Activated naive CD4-positive, alpha-beta T cell treated with anti-CD3 and anti-CD28 coated beads, Interleukin-2, amount 10 ng/mL, durations not matched to agents 7 days and 5 days (primary cell): ENCODE data around the gene SCN1B.

Experiments used
- CTCF ChIA-PET: fragments of 350-600 bp; sonication (Branson Sonifier 250); formaldehyde crosslinking; loops from one replicate; lab custom pipeline; 2021; ENCODE audit warnings: antibody characterized with exemption; lab: Charles Lee
- DNase-seq: peaks from one replicate; pipeline ENCODE4 v3.0.0-alpha.2; 2020
- H3K27ac Mint-ChIP-seq: one replicate; pipeline ENCODE4 v1.8.0; 2021; ENCODE audit warnings: mild to moderate bottlenecking, moderate library complexity, mixed read lengths
- H3K27me3 Mint-ChIP-seq: one replicate; pipeline ENCODE4 v1.8.0; 2021; ENCODE audit warnings: mild to moderate bottlenecking, mixed read lengths
- H3K36me3 Mint-ChIP-seq: one replicate; pipeline ENCODE4 v1.8.0; 2021; ENCODE audit warnings: mixed read lengths
- H3K4me1 Mint-ChIP-seq: one replicate; pipeline ENCODE4 v1.8.0; 2021; ENCODE audit warnings: mixed read lengths
- H3K4me3 Mint-ChIP-seq: one replicate; pipeline ENCODE4 v1.8.0; 2021; ENCODE audit warnings: mild to moderate bottlenecking, moderate library complexity, mixed read lengths
- H3K9me3 Mint-ChIP-seq: one replicate; pipeline ENCODE4 v1.8.0; 2021; ENCODE audit warnings: mixed read lengths

The SCN1B gene

DNA sequence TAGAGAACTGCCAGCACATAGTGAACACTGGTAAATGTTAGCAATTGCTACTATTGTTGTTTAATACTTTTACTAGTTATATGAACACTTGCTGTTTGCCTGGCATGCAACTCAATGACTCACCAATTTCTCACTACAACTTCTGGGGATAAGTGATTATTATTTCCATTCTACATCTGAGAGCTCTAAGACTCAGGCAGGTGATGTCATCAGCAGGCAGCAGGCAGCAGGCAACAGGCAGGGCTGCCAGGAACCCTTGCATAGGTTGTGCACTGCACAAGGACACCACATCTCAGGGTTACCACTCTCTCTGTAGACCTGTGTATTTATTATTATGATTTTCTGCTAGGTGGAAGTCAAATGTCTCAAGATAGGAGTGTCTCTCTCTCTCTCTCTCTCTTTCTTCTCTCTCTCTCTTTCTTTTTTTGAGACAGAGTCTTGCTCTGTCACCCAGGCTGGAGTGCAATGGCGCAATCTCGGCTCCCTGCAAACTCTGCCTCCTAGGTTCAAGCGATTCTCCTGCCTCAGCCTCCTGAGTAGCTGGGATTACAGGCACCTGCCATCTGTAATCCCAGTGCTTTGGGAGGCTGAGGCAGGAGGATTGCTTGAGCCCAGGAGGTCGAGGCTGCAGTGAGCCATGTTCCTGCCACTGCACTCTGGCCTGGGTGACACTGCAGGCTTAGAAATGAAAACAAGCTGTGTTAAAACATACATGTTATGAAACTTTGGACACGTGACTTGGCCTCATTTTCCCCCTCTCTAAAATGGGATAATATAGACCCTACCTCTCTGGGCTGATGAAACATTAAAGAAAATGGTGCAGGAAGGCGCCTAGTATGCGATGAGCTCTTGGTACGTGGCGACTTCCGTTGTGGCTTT, 33.9 kb downstream of the SCN1B start:
- H3K4me1 Mint-ChIP-seq: peaks cover 10% of the 10 kb centered on the region

GRCh38 chr19:35065574-35065973, 35.3 kb downstream of the SCN1B start:
- no peak for DNase-seq
- Mint-ChIP-seq H3K27ac (no peak overlapping the region), H3K36me3 (no peaks in the 10 kb centered on the region), H3K4me3 (no peak overlapping the region), H3K27me3 (peaks cover 12% of the 10 kb centered on the region), H3K9me3 (peaks cover 4% of the 10 kb centered on the region), H3K4me1 (peaks cover 10% of the 10 kb centered on the region)
- CTCF ChIA-PET: interaction anchor here (1.1 to 1.6 kb wide), 2 partner anchors 21 to 22 kb away, joined by 5 to 6 read pairs; no protein-coding TSS in a partner anchor

More for the DNA sequence above, 33.9 kb downstream of the SCN1B start:
- H3K4me3 Mint-ChIP-seq: no peak overlapping the region
- no peaks in the 10 kb centered on the region for H3K36me3 Mint-ChIP-seq
- no peak for DNase-seq
- peak overlapping the region; percentile 25 for H3K27ac Mint-ChIP-seq
- CTCF ChIA-PET: interaction anchor here (0.7 to 1.7 kb wide), 3 partner anchors 9 to 78 kb away, joined by 3 to 6 read pairs (median 6); no protein-coding TSS in a partner anchor
- H3K27me3 Mint-ChIP-seq: peaks cover 16% of the 10 kb centered on the region
- peaks cover 3% of the 10 kb centered on the region for H3K9me3 Mint-ChIP-seq

- Mint-ChIP-seq H3K27ac (no peak overlapping the region), H3K4me1 (peaks cover 10% of the 10 kb centered on the region), H3K36me3 (no peaks in the 10 kb centered on the region), H3K4me3 (no peak overlapping the region), H3K9me3 (peaks cover 5% of the 10 kb centered on the region), H3K27me3 (peaks cover 13% of the 10 kb centered on the region)
- CTCF ChIA-PET: interaction anchor here (0.8 to 3.0 kb wide), 11 partner anchors 14 to 429 kb away, joined by 3 to 39 read pairs (median 6); partner anchors contain the start of gene LGI4
- DNase-seq: no peak
These were observed 35.9 kb downstream of the SCN1B start for GRCh38 chr19:35066121-35066520.

- Mint-ChIP-seq H3K9me3 (peaks cover 5% of the 10 kb centered on the region), H3K36me3 (no peaks in the 10 kb centered on the region), H3K4me1 (peaks cover 10% of the 10 kb centered on the region), H3K4me3 (no peak overlapping the region), H3K27ac (no peak overlapping the region), H3K27me3 (peaks cover 9% of the 10 kb centered on the region)
- DNase-seq: peak; percentile 92
- CTCF ChIA-PET: interaction anchor here (0.6 to 3.0 kb wide), 25 partner anchors 12 to 428 kb away, joined by 3 to 39 read pairs (median 5); partner anchors contain the start of genes FXYD3, FXYD5 and LGI4
These were observed 36.7 kb downstream of the SCN1B start for GRCh38 chr19:35066691-35067563.

GRCh38 chr19:35068941-35069634, 38.8 kb downstream of the SCN1B start:
- CTCF ChIA-PET: interaction anchor here (1.1 to 3.0 kb wide), 4 partner anchors 25 to 73 kb away, joined by 6 to 39 read pairs (median 12); partner anchors contain the start of gene LGI4
- Mint-ChIP-seq H3K27ac (no peak overlapping the region), H3K4me1 (peaks cover 10% of the 10 kb centered on the region), H3K4me3 (no peak overlapping the region), H3K27me3 (peaks cover 8% of the 10 kb centered on the region), H3K9me3 (peaks cover 5% of the 10 kb centered on the region), H3K36me3 (no peaks in the 10 kb centered on the region)
- no peak for DNase-seq

DNA sequence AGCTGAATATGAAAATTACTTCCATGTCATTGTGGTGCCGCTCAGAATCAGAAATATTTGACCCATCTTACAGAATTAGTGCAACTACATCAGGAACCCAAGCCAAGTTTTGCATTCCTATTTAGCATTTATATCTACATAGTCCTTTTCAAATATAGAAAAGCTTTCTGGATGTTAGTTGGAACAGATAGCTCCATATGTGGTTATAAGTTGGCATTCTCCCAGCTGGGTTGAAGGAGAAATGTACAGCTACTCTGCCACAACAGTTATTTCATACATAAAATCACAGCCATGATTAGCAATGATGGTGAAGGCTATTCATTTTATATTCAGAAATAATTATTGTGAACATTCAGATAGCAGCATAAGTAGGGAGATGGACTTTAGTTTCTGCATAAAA, 39.4 kb downstream of the SCN1B start:
- H3K27me3 Mint-ChIP-seq: peaks cover 8% of the 10 kb centered on the region
- H3K36me3 Mint-ChIP-seq: no peaks in the 10 kb centered on the region
- no peak overlapping the region for H3K27ac Mint-ChIP-seq

DNA sequence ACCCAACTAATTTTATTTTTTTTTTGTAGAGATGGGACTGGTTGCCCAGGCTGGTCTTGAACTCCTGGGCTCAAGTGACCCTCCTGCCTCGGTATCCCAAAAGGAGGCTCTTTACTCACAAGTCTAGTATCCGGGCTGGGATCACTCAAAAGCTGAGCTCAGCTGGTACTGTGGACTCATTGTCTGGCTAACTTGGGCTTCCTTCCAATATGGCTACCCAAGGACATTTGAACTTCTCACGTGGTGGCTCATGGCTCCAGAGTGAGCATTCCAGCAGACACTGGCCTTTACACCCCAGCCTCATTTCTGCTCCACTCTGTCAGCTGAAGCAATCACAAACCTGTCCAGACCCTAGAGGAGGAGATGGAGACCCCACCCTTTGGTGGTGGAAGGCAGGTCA, 40.2 kb downstream of the SCN1B start:
- Mint-ChIP-seq H3K4me3 (no peak overlapping the region), H3K27ac (no peak overlapping the region), H3K36me3 (no peaks in the 10 kb centered on the region), H3K27me3 (peaks cover 8% of the 10 kb centered on the region), H3K9me3 (peaks cover 5% of the 10 kb centered on the region), H3K4me1 (peaks cover 10% of the 10 kb centered on the region)
- CTCF ChIA-PET: interaction anchor here (1.1 to 2.5 kb wide), 4 partner anchors 26 to 71 kb away, joined by 6 to 12 read pairs (median 9); no protein-coding TSS in a partner anchor
- no peak for DNase-seq

More for the DNA sequence above, 39.4 kb downstream of the SCN1B start:
- peaks cover 5% of the 10 kb centered on the region for H3K9me3 Mint-ChIP-seq
- H3K4me1 Mint-ChIP-seq: peaks cover 10% of the 10 kb centered on the region
- no peak overlapping the region for H3K4me3 Mint-ChIP-seq
- no peak for DNase-seq
- CTCF ChIA-PET: interaction anchor here (1.1 to 2.5 kb wide), 3 partner anchors 26 to 72 kb away, joined by 6 to 12 read pairs (median 11); no protein-coding TSS in a partner anchor

DNA sequence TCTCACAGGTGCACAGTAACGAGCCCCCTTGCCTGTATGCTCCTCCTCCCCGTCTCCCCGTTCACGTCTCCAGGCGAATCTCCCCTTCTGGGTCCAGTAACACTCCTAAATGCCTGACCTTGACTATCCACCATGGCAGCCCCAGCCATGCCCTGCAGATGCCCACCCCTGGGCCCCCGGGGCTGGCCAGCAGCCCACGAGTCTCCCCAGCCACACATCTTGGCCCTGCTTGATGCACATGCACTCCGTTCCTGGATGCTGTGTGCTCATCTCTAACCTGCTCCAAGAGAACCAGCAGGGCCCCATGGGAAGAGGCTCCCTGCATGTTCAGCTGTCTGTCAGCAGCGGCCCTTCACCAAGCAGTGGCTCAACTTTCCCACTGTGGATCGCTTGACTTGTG, 43.2 kb downstream of the SCN1B start:
- DNase-seq: no peak
- H3K36me3 Mint-ChIP-seq: no peaks in the 10 kb centered on the region
- peaks cover 3% of the 10 kb centered on the region for H3K9me3 Mint-ChIP-seq
- no peak overlapping the region for H3K4me3 Mint-ChIP-seq
- CTCF ChIA-PET: no interaction called here
- peaks cover 20% of the 10 kb centered on the region for H3K27me3 Mint-ChIP-seq
- no peak overlapping the region for H3K27ac Mint-ChIP-seq
- no peaks in the 10 kb centered on the region for H3K4me1 Mint-ChIP-seq

- H3K27ac Mint-ChIP-seq: no peak overlapping the region
- H3K27me3 Mint-ChIP-seq: peaks cover 22% of the 10 kb centered on the region
- H3K4me1 Mint-ChIP-seq: no peaks in the 10 kb centered on the region
- peaks cover 3% of the 10 kb centered on the region for H3K9me3 Mint-ChIP-seq
- CTCF ChIA-PET: no interaction called here
- H3K36me3 Mint-ChIP-seq: no peaks in the 10 kb centered on the region
- no peak for DNase-seq
- H3K4me3 Mint-ChIP-seq: no peak overlapping the region
These were observed 43.7 kb downstream of the SCN1B start for GRCh38 chr19:35073941-35074340.

GRCh38 chr19:35074426-35075201, 44.3 kb downstream of the SCN1B start:
- Mint-ChIP-seq H3K9me3 (peaks cover 3% of the 10 kb centered on the region), H3K36me3 (no peaks in the 10 kb centered on the region), H3K27ac (no peak overlapping the region), H3K27me3 (peaks cover 24% of the 10 kb centered on the region), H3K4me1 (no peaks in the 10 kb centered on the region), H3K4me3 (no peak overlapping the region)
- no peak for DNase-seq
- CTCF ChIA-PET: no interaction called here

DNA sequence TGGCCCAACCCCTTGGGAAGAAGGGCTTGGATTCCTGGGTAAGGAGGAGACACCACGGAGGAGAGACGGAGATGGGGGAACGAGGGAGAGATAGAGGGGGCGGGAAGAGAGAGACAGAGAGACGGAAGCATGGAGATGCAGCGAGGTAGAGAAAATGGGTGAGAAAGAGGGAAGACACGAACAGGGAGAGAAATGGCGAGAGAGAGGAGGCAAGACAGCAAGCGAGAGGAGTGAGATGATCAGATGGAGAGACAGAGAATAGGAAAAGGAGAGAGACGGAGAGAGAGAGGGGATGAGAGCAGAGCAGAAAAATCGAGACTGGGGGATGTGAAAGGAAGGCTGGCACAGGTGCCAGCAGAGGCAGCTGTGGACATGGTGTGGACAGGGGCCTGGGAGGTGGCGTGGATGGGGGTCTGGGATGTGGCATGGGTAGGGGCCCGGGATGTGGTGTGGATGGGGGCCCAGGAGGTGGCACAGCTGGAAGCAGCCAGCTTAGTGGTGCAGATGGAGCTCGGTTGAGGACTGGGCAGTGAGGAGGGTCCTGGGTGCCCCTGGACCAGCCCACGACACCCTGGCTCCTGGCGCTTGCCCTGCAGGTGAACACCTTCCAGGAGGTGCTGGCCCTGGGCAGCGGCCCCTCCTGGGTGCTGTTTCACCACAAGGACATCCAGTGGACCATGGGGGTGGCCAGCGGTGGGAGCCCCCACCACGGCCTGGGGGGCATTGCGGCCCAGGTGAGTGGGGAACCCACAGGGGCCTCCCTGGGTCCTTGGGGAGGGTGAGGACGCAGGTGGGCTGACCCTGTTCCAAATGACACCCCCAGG, 45.1 kb downstream of the SCN1B start:
- CTCF ChIA-PET: no interaction called here
- H3K4me1 Mint-ChIP-seq: no peaks in the 10 kb centered on the region
- no peak overlapping the region for H3K27ac Mint-ChIP-seq
- no peak overlapping the region for H3K4me3 Mint-ChIP-seq
- no peaks in the 10 kb centered on the region for H3K36me3 Mint-ChIP-seq
- DNase-seq: no peak
- peaks cover 23% of the 10 kb centered on the region for H3K27me3 Mint-ChIP-seq
- H3K9me3 Mint-ChIP-seq: peaks cover 2% of the 10 kb centered on the region

GRCh38 chr19:35076026-35076370, 45.7 kb downstream of the SCN1B start:
- CTCF ChIA-PET: no interaction called here
- Mint-ChIP-seq H3K27me3 (peaks cover 20% of the 10 kb centered on the region), H3K4me3 (no peak overlapping the region)

More at GRCh38 chr19:35076026-35076370, 45.7 kb downstream of the SCN1B start:
- H3K4me1 Mint-ChIP-seq: no peaks in the 10 kb centered on the region
- H3K36me3 Mint-ChIP-seq: no peaks in the 10 kb centered on the region
- H3K27ac Mint-ChIP-seq: no peak overlapping the region
- DNase-seq: no peak
- H3K9me3 Mint-ChIP-seq: no peaks in the 10 kb centered on the region
